ENCODE results near the gene TMEM212.
"Not testable (repeated sequence)": the region's sequence is repeated elsewhere in the genome, so short reads cannot be mapped to it uniquely, and the experiment has no call there.

Gene TMEM212

DNA sequence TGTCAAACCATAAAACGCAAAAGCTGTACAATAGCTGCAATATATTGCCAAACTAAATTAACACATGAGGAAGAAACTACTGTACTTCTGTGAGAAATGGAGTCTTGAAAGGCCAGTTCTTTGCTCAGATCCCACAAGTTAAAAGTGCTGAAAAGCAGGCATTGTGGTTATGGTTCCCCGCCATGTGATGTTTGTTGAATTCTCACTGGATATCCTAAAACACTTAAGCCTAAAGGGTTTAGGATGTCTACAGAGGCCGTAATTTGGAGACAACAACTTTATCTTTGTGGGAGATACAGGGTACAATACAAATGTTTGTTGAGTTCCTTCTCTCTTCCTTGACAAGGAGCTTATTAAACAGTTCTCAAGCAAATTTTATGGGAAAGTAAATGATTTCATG lies 53.2 kb downstream of the TMEM212 start:
- no peak for DNase-seq

DNA sequence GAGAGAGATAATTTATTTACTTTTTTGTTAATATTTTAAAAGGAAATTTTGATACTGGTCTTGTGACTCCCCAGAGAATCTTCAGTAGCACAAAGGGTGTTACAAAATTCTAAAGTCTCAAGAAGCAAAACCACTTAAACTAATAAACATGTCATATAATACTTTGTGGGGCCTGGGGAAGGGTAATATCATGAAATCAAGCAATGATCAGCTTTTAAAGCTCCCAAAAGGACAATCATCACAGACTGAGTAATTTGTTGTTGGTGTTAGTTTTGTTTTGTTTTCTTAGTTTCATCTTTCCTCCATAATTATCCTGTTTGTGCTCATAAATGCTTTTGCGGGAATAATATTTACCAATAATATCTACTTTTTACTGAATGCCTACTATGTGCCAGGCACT lies 55.0 kb downstream of the TMEM212 start:
- DNase-seq = no peak

DNA sequence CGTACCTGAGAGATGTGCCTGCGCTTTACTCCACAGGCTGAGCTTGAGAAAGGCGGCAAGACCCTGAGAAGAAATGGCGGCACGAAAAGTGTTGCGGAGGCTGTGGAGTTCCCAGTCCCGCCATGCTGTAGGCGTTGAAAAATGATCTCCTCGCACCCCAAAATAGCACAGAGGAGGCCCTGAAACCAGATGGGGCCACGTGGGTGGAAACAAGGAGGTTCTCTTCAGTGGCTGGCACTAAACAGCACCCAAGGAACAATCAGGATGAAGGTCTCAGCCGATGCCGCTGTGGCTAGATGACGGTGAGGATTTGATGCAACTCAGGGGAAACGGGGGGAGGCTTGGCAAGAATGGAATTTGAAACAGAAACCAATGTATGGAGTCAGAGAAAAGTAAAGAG lies 57.3 kb downstream of the TMEM212 start:
- no peak for DNase-seq

DNA sequence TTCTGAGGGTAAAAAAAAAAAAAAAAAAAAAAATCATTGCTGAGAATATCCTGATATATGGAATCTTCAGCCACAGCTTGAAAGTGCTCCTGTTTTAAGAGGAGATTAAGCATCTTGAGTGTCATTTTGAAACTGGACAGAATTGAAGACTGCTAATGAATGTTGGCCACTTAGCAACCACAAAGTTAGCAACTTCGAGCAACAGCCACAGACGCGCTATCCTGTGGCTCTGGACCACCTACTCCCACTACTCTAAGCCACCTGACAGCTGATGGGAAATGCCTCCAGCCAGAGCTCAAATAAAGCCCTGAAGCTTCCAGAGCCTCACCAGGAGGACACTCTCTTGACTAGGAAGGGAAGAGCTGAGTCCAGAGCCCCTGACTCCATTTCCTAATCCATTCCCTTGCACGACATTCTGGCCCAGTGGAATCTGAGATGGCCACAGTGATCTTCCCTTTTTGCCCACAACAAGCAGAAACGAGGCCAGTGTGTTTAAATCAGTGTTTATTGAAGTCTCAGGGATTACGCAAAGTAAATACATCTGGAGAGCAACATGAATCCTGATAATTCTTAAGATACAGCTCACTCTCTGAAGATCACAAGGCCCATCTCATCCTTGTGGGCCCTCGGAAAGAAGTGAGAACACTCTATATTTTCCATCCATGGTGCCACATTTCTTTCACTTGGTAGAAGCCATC lies 58.6 kb downstream of the TMEM212 start:
- DNase-seq = no peak

DNA sequence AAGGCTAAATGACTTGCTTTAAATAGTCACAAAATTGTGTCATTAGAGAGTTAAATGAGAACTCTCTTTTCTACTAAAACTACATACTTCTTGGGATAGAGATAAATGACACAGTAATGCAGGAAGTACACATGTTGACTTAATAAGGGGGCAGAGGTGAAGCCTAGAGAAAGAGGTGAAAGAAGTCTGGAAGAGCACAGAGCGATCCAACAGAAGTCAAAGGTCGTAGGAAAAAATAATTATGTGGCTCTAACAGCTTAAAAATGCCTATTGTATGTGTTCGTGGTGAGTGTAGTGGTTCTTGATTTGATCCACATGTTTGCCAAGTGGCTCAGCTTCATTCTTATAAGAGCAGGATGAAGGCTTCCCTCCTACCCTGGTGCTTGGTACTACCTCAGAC lies 61.7 kb downstream of the TMEM212 start:
- DNase-seq = no peak

DNA sequence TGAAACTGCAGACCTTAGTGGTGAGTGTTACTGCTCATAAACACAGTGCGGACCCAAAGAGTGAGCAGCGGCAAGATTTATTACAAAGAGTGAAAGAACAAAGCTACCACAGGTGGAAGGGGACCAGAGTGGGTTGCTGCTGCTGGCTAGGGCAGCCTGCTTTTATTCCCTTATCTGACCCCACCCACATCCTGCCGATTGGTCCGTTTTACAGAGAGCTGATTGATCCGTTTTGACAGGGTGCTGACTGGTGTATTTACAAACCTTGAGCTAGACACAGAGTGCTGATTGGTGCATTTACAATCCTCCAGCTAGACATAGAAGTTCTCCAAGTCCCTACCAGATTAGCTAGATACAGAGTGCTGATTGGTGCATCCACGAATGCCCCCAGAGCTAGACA lies 63.4 kb downstream of the TMEM212 start:
- not testable (repeated sequence) for DNase-seq

DNA sequence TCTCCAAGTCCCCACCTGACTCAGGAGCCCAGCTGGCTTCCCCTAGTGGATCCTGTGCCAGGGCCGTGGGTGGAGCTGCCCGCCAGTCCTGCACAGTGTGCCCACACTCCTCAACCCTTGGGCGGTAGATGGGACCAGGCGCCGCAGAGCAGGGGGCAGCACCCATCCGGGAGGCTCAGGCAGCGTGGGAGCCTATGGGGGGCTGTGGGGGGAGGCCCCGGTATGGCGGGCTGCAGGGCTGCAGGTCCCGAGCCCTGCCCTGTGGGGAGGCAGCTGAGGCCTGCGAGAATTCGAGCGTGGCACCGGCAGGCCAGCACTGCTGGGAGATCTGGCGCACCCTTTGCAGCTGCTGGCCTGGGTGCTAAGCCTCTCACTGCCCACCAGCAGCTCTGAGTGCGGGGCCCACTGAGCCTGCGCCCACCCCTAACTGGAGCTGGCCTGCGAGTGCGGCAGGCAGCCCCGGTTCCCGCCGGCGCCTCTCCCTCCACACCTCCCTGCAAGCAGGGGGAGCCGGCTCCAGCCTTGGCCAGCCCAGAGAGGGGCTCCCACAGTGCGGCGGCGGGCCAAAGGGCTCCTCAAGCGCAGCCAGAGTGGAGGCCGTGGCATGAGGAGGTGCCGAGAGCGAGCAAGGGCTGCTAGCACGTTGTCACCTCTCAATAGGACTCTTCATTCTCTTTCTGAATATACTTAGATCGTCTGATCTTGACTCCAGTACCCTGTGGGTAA lies 64.0 kb downstream of the TMEM212 start:
- no peak for DNase-seq

DNA sequence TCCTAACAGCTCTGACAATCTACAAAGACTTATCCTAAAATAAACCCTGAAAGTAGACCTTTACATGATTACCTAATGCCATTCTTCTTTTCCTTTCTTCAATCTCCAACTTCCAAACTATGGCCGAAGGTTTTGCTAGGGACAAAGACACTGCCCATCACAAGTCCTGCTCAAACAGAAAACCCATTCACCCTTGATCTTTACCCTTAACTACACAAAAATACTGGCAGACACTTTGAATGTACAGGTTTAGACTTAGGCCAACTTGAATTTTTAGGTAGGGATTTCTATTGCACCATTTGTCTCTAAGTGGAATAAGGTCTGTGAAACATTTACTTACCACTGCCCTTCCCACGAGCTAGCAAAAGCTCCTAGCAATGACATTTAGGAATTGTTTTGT lies 64.6 kb downstream of the TMEM212 start:
- no peak for DNase-seq

DNA sequence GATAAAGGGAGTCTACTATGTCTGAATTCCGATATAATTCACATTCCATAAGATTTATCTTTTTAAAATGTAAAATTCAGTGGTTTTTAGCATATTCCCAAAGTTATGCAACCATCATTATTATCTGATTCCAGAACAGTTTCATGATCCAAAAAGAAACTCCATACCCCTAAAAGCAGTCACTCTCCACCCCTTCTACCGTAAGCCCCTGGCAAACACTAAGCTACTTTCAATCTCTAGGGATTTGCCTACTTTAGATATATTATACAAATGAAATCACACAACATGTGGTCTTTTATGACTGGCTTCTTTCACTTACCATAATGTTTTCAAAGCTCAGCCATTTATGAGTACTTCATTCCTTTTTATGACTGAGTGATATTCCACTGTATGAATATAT lies 65.6 kb downstream of the TMEM212 start:
- DNase-seq = no peak

Data from NCI-H774 (cell line).